ENCODE results near the gene NDST1. TPM values are rescaled to one million over a fixed set of nuclear protein-coding genes. Genes with fewer than 3 reads are reported as not detected.

NDST1 gene
- total and polyA plus RNA-seq, 12 donors: 14.8 to 86.1 (median 58.5) TPM

DNA sequence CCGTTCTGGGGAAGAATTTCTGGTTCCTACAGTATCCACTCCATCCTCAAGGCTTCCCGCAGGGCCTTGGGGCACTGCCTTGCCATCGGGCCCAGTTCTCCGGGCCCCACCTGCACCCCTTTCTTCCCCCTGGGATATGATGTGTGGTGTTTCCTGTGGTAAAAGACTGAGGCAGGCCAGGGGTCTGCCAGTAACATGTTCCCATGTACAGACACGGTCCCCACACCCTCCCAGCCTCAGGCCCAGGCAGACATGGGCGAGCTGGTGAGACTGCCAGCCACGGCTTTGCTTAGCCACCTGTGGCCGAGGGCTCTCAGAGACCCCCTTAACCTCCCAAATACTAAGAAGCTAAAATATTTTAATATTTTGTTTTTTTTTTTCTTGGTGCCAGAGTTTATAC, 46.0 kb downstream of the NDST1 start:
- Histone ChIP-seq H3K4me3 (no peak overlapping the region), H3K4me1 (peaks cover 0 to 12% (median 0%) of the 10 kb centered on the region in 9 donors), H3K27me3 (no peaks in the 10 kb centered on the region), H3K36me3 (peaks cover 5 to 87% (median 48%) of the 10 kb centered on the region in 9 donors), H3K27ac (no peak overlapping the region), H3K9me3 (no peaks in the 10 kb centered on the region)
- DNase-seq (no peak), ATAC-seq (no peak)
- TF ChIP-seq, protein P1, sequence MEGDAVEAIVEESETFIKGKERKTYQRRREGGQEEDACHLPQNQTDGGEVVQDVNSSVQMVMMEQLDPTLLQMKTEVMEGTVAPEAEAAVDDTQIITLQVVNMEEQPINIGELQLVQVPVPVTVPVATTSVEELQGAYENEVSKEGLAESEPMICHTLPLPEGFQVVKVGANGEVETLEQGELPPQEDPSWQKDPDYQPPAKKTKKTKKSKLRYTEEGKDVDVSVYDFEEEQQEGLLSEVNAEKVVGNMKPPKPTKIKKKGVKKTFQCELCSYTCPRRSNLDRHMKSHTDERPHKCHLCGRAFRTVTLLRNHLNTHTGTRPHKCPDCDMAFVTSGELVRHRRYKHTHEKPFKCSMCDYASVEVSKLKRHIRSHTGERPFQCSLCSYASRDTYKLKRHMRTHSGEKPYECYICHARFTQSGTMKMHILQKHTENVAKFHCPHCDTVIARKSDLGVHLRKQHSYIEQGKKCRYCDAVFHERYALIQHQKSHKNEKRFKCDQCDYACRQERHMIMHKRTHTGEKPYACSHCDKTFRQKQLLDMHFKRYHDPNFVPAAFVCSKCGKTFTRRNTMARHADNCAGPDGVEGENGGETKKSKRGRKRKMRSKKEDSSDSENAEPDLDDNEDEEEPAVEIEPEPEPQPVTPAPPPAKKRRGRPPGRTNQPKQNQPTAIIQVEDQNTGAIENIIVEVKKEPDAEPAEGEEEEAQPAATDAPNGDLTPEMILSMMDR (IDR thresholded peaks at IDR 0.05): no peak
- 92 to 94% methylated on average over 8 of the region's 8 CpGs for WGBS, 2 donors
- intact Hi-C loops (cut with DNase I): loop anchor here in 1 of 10 donors (10.0 kb wide), 1 partner anchor 291 kb away; the partner anchor contains the start of gene IRGM

DNA sequence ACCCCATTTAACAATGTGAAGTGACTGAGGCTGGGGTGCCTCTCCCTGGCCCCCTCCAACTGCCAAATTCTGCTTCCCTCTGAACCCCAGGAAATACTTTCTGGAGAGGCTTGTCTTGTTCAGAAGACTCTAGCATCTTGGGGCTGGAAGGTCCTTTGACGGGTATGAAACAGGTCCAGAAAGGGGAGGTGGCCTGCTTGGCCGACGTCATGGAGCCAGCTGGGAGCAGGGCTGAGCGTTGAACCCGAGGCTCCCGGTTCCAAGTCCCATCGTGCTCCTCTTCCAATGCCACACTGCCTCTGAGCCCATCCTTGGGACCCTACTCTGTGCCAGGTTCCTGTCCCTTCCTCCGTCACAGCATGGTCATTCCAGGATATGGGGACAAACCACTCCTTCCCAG, 46.9 kb downstream of the NDST1 start:
- DNase-seq (no peak), ATAC-seq (no peak)
- 69 to 70% methylated on average over 8 of the region's 8 CpGs for WGBS, 2 donors
- Histone ChIP-seq H3K4me3 (no peak overlapping the region), H3K4me1 (peaks cover 0 to 14% (median 0%) of the 10 kb centered on the region in 9 donors), H3K9me3 (no peaks in the 10 kb centered on the region), H3K27ac (no peak overlapping the region), H3K27me3 (no peaks in the 10 kb centered on the region), H3K36me3 (peaks cover 5 to 77% (median 39%) of the 10 kb centered on the region in 9 donors)
- TF ChIP-seq, protein P1 (IDR thresholded peaks at IDR 0.05): no peak
- intact Hi-C loops (cut with DNase I): loop anchor here in 1 of 10 donors (5.0 to 10.0 kb wide), 2 partner anchors 157 to 290 kb away; partner anchors contain the start of gene IRGM

DNA sequence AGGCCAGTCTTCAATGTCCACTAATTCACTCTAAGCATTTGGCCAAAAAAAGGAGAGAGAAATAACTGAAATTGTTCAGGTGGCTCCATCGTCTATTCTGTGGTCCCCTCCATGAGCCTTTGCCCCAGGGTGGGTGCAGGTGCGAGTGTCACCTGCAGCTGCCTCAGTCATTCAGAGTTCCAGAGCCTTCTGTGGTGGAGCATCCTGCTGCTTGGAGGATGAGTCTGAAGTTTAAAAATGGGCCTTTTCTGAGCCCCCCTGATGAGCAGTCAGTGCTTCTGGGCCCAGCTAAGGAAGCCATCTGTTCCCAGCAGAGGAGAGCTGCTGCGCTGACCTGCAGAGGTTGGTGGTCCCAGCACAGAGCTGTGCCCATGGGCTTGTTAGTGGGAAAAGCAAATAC, 48.2 kb downstream of the NDST1 start:
- Histone ChIP-seq H3K9me3 (no peaks in the 10 kb centered on the region), H3K36me3 (peaks cover 5 to 65% (median 26%) of the 10 kb centered on the region in 9 donors), H3K4me3 (no peak overlapping the region), H3K4me1 (peaks cover 0 to 26% (median 8%) of the 10 kb centered on the region in 9 donors), H3K27me3 (no peaks in the 10 kb centered on the region), H3K27ac (no peak overlapping the region)
- TF ChIP-seq, protein P1 (IDR thresholded peaks at IDR 0.05): no peak
- no peak for ATAC-seq
- 74 to 97% methylated on average over 3 of the region's 3 CpGs for WGBS, 2 donors
- DNase-seq: no peak
- intact Hi-C loops (cut with DNase I): loop anchor here in 1 of 10 donors (5.0 to 10.0 kb wide), 2 partner anchors 156 to 289 kb away; partner anchors contain the start of gene IRGM

DNA sequence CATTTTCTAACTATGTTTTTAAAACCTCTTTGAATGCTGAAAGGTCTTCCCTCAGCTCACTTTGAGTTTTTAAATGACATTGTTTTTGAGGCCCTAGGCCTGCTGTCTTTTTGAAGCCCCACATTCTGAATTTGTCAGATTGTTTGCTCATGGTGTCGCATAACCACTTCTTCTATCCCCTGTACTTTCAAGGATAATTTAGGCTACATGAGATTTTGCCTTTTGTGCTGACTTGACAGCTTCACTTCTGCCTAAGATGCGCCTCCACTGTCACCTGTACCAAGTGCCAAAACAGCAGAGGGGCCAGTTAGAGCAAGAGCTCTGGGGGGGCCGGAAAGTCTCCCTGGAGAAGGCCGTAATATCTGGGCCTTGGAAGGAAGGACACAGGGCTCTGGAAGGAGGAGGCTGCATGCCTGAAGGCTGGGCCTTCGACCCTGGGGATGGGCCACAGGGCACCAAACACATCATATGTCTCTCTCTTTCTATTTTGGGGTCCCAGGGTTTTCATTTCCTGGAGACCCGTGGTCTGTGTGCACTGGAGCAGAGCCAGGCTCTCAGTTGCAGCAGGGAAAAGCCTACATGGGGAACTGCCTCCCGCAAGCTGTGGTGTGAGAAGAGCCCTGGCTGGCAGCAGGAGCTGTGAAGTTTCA, 49.1 kb downstream of the NDST1 start:
- ATAC-seq (no peak), DNase-seq (no peak)
- peaks cover 0 to 29% (median 8%) of the 10 kb centered on the region in 9 donors for H3K4me1 ChIP-seq
- peaks cover 5 to 56% (median 17%) of the 10 kb centered on the region in 9 donors for H3K36me3 ChIP-seq
- H3K27me3 ChIP-seq: no peaks in the 10 kb centered on the region
- H3K27ac ChIP-seq: peak overlapping the region in 2 of 10 donors; percentile 1 to 15
- WGBS, 2 donors: 65 to 71% methylated on average over 7 of the region's 7 CpGs
- intact Hi-C loops (cut with DNase I): loop anchor here in 1 of 10 donors (5.0 to 10.0 kb wide), 2 partner anchors 155 to 288 kb away; partner anchors contain the start of gene IRGM
- TF ChIP-seq, protein P1 (IDR thresholded peaks at IDR 0.05): no peak
- no peaks in the 10 kb centered on the region for H3K9me3 ChIP-seq
- no peak overlapping the region for H3K4me3 ChIP-seq

Data from heart right ventricle (tissue), 16 donors.